T-helper 2 cell treated with Interferon-gamma antibody and Interleukin-4, amounts not matched to agents 5 μg/mL and 100 μg/mL, for 36 hours (primary cell): Measurements from ENCODE around the gene LNPEP.
A peak's percentile ranks its signal among the peaks of the same experiment; 100 is the strongest.
"Not testable (repeated sequence)": the region's sequence is repeated elsewhere in the genome, so short reads cannot be mapped to it uniquely, and the experiment has no call there.

Source experiments
- DNase-seq: peaks from one replicate; pipeline ENCODE4 v3.0.0; 2021; ENCODE audit warnings: low spot score
- H3K27ac Mint-ChIP-seq: one replicate; pipeline ENCODE4 v1.8.0; 2021; ENCODE audit warnings: mild to moderate bottlenecking, mixed read lengths
- H3K27me3 Mint-ChIP-seq: one replicate; pipeline ENCODE4 v1.8.0; 2021; ENCODE audit warnings: low read depth, mixed read lengths
- H3K36me3 Mint-ChIP-seq: one replicate; pipeline ENCODE4 v1.8.0; 2021; ENCODE audit warnings: low read depth, mixed read lengths
- H3K4me1 Mint-ChIP-seq: one replicate; pipeline ENCODE4 v1.8.0; 2021; ENCODE audit warnings: low read depth, mixed read lengths
- H3K4me3 Mint-ChIP-seq: one replicate; pipeline ENCODE4 v1.8.0; 2022; ENCODE audit warnings: mild to moderate bottlenecking, moderate library complexity, mixed read lengths
- H3K9me3 Mint-ChIP-seq: one replicate; pipeline ENCODE4 v1.8.0; 2021; ENCODE audit warnings: mixed read lengths

The LNPEP gene

DNA sequence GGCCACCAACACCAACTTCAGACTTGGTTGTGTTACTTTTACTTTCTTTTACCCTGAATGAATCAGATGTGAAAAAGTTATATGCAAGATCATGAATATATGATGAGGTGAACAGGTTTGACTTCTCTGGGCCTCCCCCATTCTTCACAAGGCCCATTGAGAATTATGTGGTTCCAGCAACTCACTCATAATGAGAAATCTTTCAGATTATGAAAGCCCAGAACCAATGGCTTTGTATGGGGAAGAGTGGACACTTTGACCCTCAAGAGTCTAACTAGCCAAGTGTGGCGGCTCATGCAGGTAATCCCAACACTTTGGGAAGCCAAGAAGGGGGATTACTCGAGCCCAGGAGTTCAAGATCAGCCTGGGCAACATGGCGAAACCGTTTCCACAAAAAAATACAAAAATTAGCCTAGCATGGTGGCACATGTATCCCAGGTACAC is 16.1 kb upstream of the LNPEP start:
- peaks cover 29% of the 10 kb centered on the region for H3K4me1 Mint-ChIP-seq
- no peaks in the 10 kb centered on the region for H3K27me3 Mint-ChIP-seq
- H3K36me3 Mint-ChIP-seq = peaks cover 69% of the 10 kb centered on the region
- no peak overlapping the region for H3K27ac Mint-ChIP-seq
- H3K9me3 Mint-ChIP-seq = no peaks in the 10 kb centered on the region
- DNase-seq = no peak
- H3K4me3 Mint-ChIP-seq = no peak overlapping the region

DNA sequence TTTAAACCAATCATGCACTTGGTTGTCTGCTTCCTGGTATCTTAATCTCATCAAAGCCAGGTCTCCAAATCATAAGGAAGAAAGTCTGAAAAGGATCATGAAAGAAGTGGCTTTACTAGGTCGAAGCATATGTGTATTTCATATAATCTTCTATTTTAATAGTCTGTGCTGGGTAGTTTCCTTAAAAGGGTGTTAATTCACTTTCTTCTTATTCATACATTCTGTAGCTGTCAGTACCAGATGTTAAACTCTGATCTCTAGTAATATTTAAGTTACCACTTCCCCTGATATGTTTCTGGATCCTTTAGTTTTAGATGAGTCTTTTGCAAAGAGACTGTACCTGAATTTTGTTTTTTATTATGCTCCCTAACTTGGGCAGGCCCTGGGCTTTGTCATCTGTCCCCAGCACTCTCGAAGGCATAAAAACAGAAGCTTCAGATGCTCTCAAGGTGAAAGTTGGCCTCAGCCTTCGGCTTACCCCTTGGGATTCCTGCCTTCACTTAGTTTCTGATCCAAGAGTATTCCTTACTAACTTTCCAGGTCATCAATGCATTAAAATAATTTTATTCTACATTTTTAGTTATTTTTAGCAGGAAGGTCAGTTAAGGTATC is 15.0 kb upstream of the LNPEP start:
- Mint-ChIP-seq H3K36me3 (peaks cover 69% of the 10 kb centered on the region), H3K27me3 (no peaks in the 10 kb centered on the region), H3K9me3 (no peaks in the 10 kb centered on the region), H3K27ac (no peak overlapping the region), H3K4me3 (no peak overlapping the region), H3K4me1 (peaks cover 29% of the 10 kb centered on the region)
- no peak for DNase-seq

DNA sequence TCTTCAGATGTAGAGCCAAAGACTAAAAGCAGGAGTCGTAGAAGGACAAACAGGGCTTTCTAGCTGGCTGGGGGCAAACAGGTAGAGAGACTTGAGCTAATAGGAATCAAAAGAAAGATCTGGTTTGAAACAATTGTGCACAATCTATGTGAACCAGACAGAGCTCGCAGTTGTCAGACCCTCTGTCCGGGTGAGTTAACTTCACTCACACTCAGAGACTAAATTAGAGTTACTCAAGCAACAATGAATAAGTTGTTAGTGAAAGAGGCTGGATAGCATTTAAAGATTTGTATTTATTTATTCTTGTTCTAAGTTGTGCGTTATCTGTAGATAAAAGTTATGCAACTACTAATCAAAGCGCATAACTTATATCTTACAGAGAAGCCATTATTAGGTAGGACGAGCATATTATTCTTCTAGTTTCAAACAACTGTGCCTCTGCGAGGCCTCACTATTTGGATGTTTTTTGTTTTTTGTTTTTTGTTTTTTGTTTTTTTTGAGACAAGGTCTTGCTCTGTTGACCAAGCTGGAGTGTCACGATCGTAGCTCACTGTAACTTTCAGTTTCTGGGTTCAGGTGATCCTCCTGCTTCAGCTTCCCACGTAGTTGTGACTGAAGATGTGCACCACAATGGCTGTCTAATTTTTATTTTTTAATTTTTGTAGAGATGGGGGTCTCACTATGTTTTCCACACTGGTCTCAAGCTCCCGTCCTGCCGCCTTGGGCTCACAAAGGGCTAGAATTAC is 13.2 kb upstream of the LNPEP start:
- Mint-ChIP-seq H3K9me3 (no peaks in the 10 kb centered on the region), H3K27ac (no peak overlapping the region), H3K36me3 (peaks cover 57% of the 10 kb centered on the region), H3K27me3 (no peaks in the 10 kb centered on the region), H3K4me3 (no peak overlapping the region), H3K4me1 (peaks cover 32% of the 10 kb centered on the region)
- no peak for DNase-seq

DNA sequence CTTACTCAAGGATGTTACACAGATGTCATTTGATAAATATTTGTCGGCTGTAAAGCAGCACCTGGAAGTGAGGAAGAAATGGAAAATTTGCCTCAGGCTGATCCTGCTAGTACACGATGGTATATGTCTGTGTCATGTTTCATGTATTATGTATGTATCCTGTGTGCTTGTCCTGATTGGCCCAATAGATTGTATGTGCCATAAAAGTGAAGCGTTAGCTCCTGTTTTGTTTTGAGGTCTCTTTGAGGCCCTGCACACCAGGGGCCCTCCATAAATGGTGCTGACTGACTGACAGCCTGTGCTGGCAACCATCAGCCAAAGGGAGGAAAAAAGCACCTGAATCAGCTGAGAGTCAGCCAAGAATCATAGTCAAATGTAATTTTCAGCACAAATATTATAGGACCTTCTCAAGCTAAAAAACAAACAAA is 11.8 kb upstream of the LNPEP start:
- peaks cover 30% of the 10 kb centered on the region for H3K4me1 Mint-ChIP-seq
- DNase-seq = no peak
- no peaks in the 10 kb centered on the region for H3K27me3 Mint-ChIP-seq
- H3K9me3 Mint-ChIP-seq = no peaks in the 10 kb centered on the region
- H3K27ac Mint-ChIP-seq = peak overlapping the region; percentile 48
- peaks cover 51% of the 10 kb centered on the region for H3K36me3 Mint-ChIP-seq
- H3K4me3 Mint-ChIP-seq = no peak overlapping the region

DNA sequence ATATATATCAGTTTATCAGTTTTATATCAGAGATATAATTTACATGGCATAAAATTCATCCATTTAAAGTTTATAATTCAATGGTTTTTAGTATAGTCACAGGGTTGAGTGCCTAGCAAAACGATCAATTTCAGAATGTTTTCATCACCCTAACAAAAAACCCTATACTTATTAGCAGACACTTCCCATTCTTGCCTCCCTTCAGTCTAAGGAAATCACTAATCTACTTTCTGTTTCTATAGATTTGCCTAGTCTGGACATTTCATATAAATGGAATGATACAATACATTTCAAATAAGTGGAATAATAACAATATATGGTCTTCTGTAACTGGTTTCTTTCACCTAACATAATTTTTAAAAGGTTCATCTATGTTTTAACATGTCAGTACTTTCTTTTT is 9.6 kb upstream of the LNPEP start:
- Mint-ChIP-seq H3K4me3 (no peak overlapping the region), H3K4me1 (peaks cover 33% of the 10 kb centered on the region), H3K9me3 (no peaks in the 10 kb centered on the region), H3K36me3 (peaks cover 46% of the 10 kb centered on the region), H3K27me3 (no peaks in the 10 kb centered on the region), H3K27ac (no peak overlapping the region)
- DNase-seq = no peak

DNA sequence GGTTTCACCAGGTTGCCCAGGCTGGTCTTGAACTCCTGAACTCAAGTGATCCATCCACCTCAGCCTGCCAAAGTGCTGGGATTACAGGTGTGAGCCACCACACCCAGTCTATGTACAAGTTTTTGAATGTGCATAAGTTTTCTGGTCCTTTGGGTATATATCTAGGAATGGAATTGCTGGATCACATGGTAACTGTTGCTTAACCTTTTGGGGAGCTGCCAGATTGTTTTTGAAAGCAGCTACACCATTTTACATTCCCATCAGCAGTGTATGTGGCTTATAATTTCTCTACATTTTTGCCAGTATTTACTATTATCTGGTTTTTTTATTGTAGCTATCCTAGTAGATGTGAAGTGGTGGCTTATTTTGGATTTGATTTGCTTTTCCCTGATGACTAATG is 8.9 kb upstream of the LNPEP start:
- Mint-ChIP-seq H3K27me3 (no peaks in the 10 kb centered on the region), H3K9me3 (no peaks in the 10 kb centered on the region), H3K4me3 (no peak overlapping the region), H3K27ac (no peak overlapping the region), H3K4me1 (peaks cover 36% of the 10 kb centered on the region), H3K36me3 (peaks cover 45% of the 10 kb centered on the region)
- no peak for DNase-seq

DNA sequence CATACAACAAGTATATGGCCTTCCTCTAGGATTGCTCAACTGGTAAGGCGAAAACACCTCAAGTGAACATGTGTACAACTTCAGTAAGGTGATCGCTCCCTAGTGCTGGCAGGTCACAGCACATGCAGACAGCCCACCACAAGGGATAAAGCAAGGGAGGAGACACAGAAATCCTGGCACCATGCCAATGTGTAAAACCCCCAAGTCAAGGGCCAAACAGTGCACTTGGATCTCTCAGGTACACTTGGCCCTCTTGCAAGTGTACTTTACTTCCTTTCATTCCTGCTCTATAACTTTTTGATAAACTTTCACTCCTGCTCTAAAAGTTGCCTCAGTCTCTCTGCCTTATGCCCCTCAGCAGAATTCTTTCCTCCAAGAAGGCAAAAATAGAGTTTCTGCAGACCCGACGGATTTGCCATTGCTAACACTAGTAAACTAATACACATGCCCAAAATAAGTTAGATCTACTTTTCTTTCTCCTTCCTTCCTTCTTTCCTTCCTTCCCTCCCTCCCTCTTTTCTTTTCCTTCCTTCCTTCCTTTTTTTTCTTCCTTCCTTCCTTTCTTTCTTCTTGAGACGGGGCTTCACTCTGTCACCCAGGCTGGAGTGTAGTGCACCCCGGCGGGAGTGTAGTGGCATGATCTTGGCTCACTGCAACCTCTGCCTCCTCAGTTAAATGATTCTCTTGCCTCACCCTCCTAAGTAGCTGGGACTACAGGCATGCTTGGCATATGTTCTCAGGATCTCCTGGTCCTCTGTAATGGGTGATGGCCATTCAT is 6.8 kb upstream of the LNPEP start:
- H3K4me1 Mint-ChIP-seq = peaks cover 45% of the 10 kb centered on the region
- H3K27ac Mint-ChIP-seq = no peak overlapping the region

GRCh38 chr5:96930058-96930457 is 5.8 kb upstream of the LNPEP start:
- Mint-ChIP-seq H3K9me3 (no peaks in the 10 kb centered on the region), H3K36me3 (peaks cover 30% of the 10 kb centered on the region), H3K4me3 (no peak overlapping the region), H3K27ac (no peak overlapping the region), H3K4me1 (peaks cover 43% of the 10 kb centered on the region), H3K27me3 (no peaks in the 10 kb centered on the region)
- DNase-seq = no peak

More for the DNA sequence above, 6.8 kb upstream of the LNPEP start:
- Mint-ChIP-seq H3K27me3 (no peaks in the 10 kb centered on the region), H3K9me3 (no peaks in the 10 kb centered on the region), H3K4me3 (no peak overlapping the region), H3K36me3 (peaks cover 35% of the 10 kb centered on the region)
- no peak for DNase-seq

GRCh38 chr5:96930589-96930988 is 5.3 kb upstream of the LNPEP start:
- Mint-ChIP-seq H3K36me3 (peaks cover 27% of the 10 kb centered on the region), H3K9me3 (no peaks in the 10 kb centered on the region), H3K4me1 (peaks cover 43% of the 10 kb centered on the region), H3K4me3 (no peak overlapping the region), H3K27ac (no peak overlapping the region), H3K27me3 (no peaks in the 10 kb centered on the region)
- no peak for DNase-seq

DNA sequence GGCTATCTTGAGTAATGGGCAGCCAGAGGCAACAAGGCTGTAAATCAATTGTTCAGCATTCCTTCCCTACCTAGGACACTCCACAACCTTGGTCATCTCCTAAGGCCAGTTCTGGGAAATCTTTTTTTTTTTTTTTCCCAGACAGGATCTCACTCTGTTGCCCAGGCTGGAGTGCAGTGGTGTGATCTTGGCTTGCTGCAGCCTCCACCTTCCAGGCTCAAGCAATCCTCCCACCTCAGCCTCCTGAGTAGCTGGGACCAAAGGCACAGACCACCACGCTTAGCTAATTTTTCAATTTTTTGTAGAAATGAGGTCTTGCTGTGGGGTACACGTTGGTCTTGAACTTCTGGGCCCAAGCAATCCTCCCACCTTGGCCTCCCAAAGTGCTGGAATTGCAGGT is 4.8 kb upstream of the LNPEP start:
- not testable (repeated sequence) for DNase-seq, H3K27me3 Mint-ChIP-seq, H3K9me3 Mint-ChIP-seq
- peaks cover 26% of the 10 kb centered on the region for H3K36me3 Mint-ChIP-seq
- H3K4me1 Mint-ChIP-seq = peaks cover 43% of the 10 kb centered on the region
- H3K27ac Mint-ChIP-seq = peak overlapping the region; percentile 11
- H3K4me3 Mint-ChIP-seq = peak overlapping the region; percentile 84

- Mint-ChIP-seq H3K27ac (peak overlapping the region; percentile 32), H3K27me3 (no peaks in the 10 kb centered on the region), H3K4me3 (peak overlapping the region; percentile 84), H3K36me3 (peaks cover 28% of the 10 kb centered on the region), H3K9me3 (no peaks in the 10 kb centered on the region), H3K4me1 (peaks cover 41% of the 10 kb centered on the region)
- no peak for DNase-seq
Measured at GRCh38 chr5:96931605-96932004, 4.3 kb upstream of the LNPEP start.

DNA sequence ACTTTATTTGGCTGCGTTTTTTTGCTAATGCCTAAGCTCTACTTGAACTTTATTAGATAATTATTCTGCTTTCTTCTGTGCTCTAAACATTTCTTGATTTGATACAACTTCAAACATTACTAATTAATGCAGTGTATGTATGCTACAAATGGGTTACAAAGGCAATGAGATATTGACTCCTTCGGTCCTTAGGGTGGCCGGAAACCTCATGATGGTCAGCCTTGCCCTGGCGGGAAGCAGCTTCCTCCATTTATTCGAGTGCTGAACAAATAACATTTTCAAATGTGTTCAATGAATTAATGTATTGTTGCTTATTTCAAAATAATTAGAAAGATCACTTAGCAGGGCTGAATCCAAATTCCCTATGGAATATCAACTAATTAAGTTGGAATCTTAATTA is 3.9 kb upstream of the LNPEP start:
- peaks cover 42% of the 10 kb centered on the region for H3K4me1 Mint-ChIP-seq
- no peaks in the 10 kb centered on the region for H3K9me3 Mint-ChIP-seq
- peak overlapping the region; percentile 84 for H3K4me3 Mint-ChIP-seq
- H3K27me3 Mint-ChIP-seq = no peaks in the 10 kb centered on the region
- H3K36me3 Mint-ChIP-seq = peaks cover 31% of the 10 kb centered on the region
- H3K27ac Mint-ChIP-seq = peak overlapping the region; percentile 45
- DNase-seq = no peak

- H3K4me1 Mint-ChIP-seq = peaks cover 54% of the 10 kb centered on the region
- no peaks in the 10 kb centered on the region for H3K9me3 Mint-ChIP-seq
- DNase-seq = peak; percentile 23
- H3K36me3 Mint-ChIP-seq = peaks cover 35% of the 10 kb centered on the region
- H3K27me3 Mint-ChIP-seq = no peaks in the 10 kb centered on the region
- H3K27ac Mint-ChIP-seq = peak overlapping the region; percentile 96
- H3K4me3 Mint-ChIP-seq = peak overlapping the region; percentile 84
Measured at GRCh38 chr5:96933764-96934707, 1.8 kb upstream of the LNPEP start.
